ENCODE results near the gene GSTA1. TPM values are rescaled to one million over a fixed set of nuclear protein-coding genes. Genes with fewer than 3 reads are reported as not detected.

The GSTA1 gene
- total and polyA plus RNA-seq, 8 donors, result 31.5 to 125 (median 45.7) TPM

DNA sequence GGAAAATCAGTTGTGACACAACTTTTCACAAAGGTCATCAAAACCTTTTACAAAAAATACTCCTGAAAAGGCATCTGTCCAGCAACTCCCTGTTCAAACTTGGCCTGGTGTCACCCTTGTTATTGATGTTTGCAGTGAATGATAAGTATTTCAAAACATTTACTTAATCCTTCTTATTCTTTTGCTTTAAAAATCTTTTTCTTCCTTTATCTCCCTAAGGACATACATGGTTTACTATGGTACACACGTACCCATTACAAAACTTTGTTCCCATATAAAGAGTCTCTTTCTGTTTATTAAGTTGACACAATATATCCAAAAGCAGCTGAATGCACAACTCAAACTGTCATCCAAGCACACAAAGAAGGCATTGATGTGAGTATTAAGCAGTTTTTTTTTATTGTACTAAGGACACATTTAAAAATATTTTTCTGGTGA lies 57.8 kb downstream of the GSTA1 start:
- no peaks in the 10 kb centered on the region for H3K27me3 ChIP-seq
- TF ChIP-seq, protein P1, sequence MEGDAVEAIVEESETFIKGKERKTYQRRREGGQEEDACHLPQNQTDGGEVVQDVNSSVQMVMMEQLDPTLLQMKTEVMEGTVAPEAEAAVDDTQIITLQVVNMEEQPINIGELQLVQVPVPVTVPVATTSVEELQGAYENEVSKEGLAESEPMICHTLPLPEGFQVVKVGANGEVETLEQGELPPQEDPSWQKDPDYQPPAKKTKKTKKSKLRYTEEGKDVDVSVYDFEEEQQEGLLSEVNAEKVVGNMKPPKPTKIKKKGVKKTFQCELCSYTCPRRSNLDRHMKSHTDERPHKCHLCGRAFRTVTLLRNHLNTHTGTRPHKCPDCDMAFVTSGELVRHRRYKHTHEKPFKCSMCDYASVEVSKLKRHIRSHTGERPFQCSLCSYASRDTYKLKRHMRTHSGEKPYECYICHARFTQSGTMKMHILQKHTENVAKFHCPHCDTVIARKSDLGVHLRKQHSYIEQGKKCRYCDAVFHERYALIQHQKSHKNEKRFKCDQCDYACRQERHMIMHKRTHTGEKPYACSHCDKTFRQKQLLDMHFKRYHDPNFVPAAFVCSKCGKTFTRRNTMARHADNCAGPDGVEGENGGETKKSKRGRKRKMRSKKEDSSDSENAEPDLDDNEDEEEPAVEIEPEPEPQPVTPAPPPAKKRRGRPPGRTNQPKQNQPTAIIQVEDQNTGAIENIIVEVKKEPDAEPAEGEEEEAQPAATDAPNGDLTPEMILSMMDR (IDR thresholded peaks at IDR 0.05), result no peak
- intact Hi-C loops (cut with DNase I), result no loop called here
- peak overlapping the region in 2 of 4 donors; percentile 69 to 74 for H3K27ac ChIP-seq
- FAIRE-seq (peak; percentile 41), DNase-seq (peak in 1 of 6 donors; percentile 31), ATAC-seq (peak; percentile 36 to 56 (median 46))
- no peaks in the 10 kb centered on the region for H3K9me3 ChIP-seq
- WGBS, 2 donors, result 17 to 21% methylated on average over 1 of the region's 1 CpG
- H3K36me3 ChIP-seq, result peaks cover 0 to 4% (median 0%) of the 10 kb centered on the region in 3 donors
- H3K4me1 ChIP-seq, result peaks cover 7 to 35% (median 31%) of the 10 kb centered on the region in 3 donors
- no peak overlapping the region for H3K4me3 ChIP-seq

DNA sequence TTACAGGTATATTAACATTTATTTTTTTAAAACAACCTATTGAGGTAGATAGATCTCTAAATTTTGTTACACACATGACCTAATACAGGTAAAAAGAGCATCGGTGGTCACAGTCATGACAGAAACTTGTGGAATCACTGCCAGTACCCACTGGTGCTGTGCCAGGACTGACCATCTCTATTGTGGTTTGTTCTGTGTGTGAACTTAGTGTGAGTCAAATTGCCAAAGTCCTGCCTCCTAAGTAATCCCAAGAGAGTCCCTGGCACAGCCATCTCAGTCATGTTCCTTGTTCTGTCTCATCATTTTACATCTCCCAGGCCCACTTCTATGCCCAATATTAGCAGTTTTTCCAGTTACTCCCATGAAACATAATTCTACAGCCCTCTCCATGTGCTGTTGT lies 61.7 kb downstream of the GSTA1 start:
- no peak for DNase-seq
- H3K4me1 ChIP-seq, result peaks cover 19 to 39% (median 37%) of the 10 kb centered on the region in 3 donors

More for the DNA sequence above, 61.7 kb downstream of the GSTA1 start:
- ATAC-seq (no peak), FAIRE-seq (no peak)
- TF ChIP-seq, protein P1 (IDR thresholded peaks at IDR 0.05), result no peak
- Histone ChIP-seq H3K27me3 (no peaks in the 10 kb centered on the region), H3K9me3 (no peaks in the 10 kb centered on the region), H3K4me3 (no peak overlapping the region), H3K27ac (no peak overlapping the region), H3K36me3 (no peaks in the 10 kb centered on the region)
- intact Hi-C loops (cut with DNase I), result no loop called here
- 71 to 73% methylated on average over 1 of the region's 1 CpG for WGBS, 2 donors

Other genes with a start within 250 kb of the GSTA1 start
- gene TRAM2, start 226.8 kb downstream of the GSTA1 start, total RNA-seq, result 10 to 100 TPM in 1 of 6 donors, 1 to 10 TPM in 5; 3.9 to 11.2 (median 6.1) TPM
- 1 to 10 TPM; 1.9 to 3.2 TPM for gene TRAM2, start 226.8 kb downstream of the GSTA1 start, polyA plus RNA-seq
- 10 to 100 TPM; 12.4 to 24.4 (median 17.3) TPM for gene TMEM14A, start 132.7 kb downstream of the GSTA1 start, total RNA-seq
- gene TMEM14A, start 132.7 kb downstream of the GSTA1 start, polyA plus RNA-seq, result 10 to 100 TPM; 15.9 to 29.6 TPM
- gene GSTA2, start 40.3 kb downstream of the GSTA1 start, total RNA-seq, result 100 to 1,000 TPM in 2 of 6 donors, 10 to 100 TPM in 4; 47.6 to 114 (median 90.4) TPM
- 10 to 100 TPM; 26.0 to 30.4 TPM for gene GSTA2, start 40.3 kb downstream of the GSTA1 start, polyA plus RNA-seq
- gene GSTA5, start 37.0 kb upstream of the GSTA1 start, total RNA-seq, result not detected
- not detected for gene GSTA5, start 37.0 kb upstream of the GSTA1 start, polyA plus RNA-seq
- gene GSTA3, start 105.9 kb upstream of the GSTA1 start, total RNA-seq, result not detected
- gene GSTA3, start 105.9 kb upstream of the GSTA1 start, polyA plus RNA-seq, result not detected
- gene GSTA4, start 191.5 kb upstream of the GSTA1 start, total RNA-seq, result 10 to 100 TPM; 11.0 to 18.4 (median 13.2) TPM
- 10 to 100 TPM; 19.3 to 33.3 TPM for gene GSTA4, start 191.5 kb upstream of the GSTA1 start, polyA plus RNA-seq

Measured in pancreas (tissue), 10 donors.